Prostate gland (tissue), 2 donors: ENCODE results near the gene CAPSL. TPM values are rescaled to one million over a fixed set of nuclear protein-coding genes. Genes with fewer than 3 reads are reported as not detected.

ENCODE experiments used
- DNase-seq: peaks from one replicate; pipeline ENCODE4 v3.0.0-alpha.2; 2019; ENCODE audit warnings: low spot score
- H3K27ac ChIP-seq, 2 donors: fragments of 200-600 bp; sonication (generic); 2 replicates each; pipeline ENCODE4 v1.5.1; 2017 to 2019
- H3K27me3 ChIP-seq: fragments of 200-600 bp; sonication (generic); replicated peaks from 2 replicates; pipeline ENCODE4 v1.5.1; 2019; ENCODE audit not compliant: insufficient read depth
- H3K36me3 ChIP-seq, 2 donors: fragments of 200-600 bp; sonication (generic); 1 replicate in 1 of 2; 2 replicates in 1 of 2; pipeline versions ENCODE4 v1.5.1 to v1.8.1; 2017 to 2019
- H3K4me1 ChIP-seq: fragments of 200-600 bp; sonication (generic); replicated peaks from 2 replicates; pipeline ENCODE4 v1.5.1; 2019
- H3K4me3 ChIP-seq, 2 donors: fragments of 200-600 bp; sonication (generic); 2 replicates each; pipeline ENCODE4 v1.5.1; 2017 to 2019
- H3K9me3 ChIP-seq: fragments of 200-600 bp; sonication (generic); 2 replicates; pipeline ENCODE4 v1.5.1; 2017
- CTCF ChIP-seq, 4 experiments: fragments of 200-600 bp in 2 of 4; fragments of 450-650 bp in 2 of 4; sonication (generic) in 2 of 4; IDR thresholded peaks; 1 replicate in 3 of 4; 2 replicates in 1 of 4; pipeline ENCODE4 v1.5.1; 2016 to 2019; ENCODE audit warnings: antibody characterized with exemption in 4 of 4, mild to moderate bottlenecking in 2 of 4, moderate library complexity in 2 of 4
- POLR2A ChIP-seq: fragments of 450-650 bp; IDR thresholded peaks from one replicate; pipeline ENCODE4 v1.6.1; 2016; ENCODE audit warnings: antibody characterized with exemption, mild to moderate bottlenecking
- POLR2AphosphoS5 ChIP-seq: sonication (generic); formaldehyde crosslinking; IDR thresholded peaks from one replicate; pipeline ENCODE4 v1.6.1; 2017; ENCODE audit warnings: antibody characterized with exemption
- WGBS: methylation state at CpG from one replicate; pipeline ENCODE4 v1.1.5; 2018; 5-methylcytosine and 5-hydroxymethylcytosine counted together
- intact Hi-C: fragments of 100-400 bp; cut with DNase I; formaldehyde crosslinking; loops from one replicate; pipeline ENCODE4 v1.14.2; 2022
- total RNA-seq, 2 donors: library from RNA; depleted of rRNA; stranded (reverse); fragments of >200 nt; gene quantifications; one replicate each; pipeline ENCODE4 v1.1.0, GENCODE V29; 2016

CAPSL gene
- total RNA-seq, 2 donors from 2014 or later = not detected

- intact Hi-C loops = no loop called here
- TF ChIP-seq POLR2AphosphoS5 (no peak), CTCF (IDR thresholded peaks at IDR 0.05) (no peak), POLR2A (no peak)
- Histone ChIP-seq H3K27ac (no peak overlapping the region), H3K27me3 (no peaks in the 10 kb centered on the region), H3K36me3 (no peaks in the 10 kb centered on the region), H3K4me1 (no peaks in the 10 kb centered on the region), H3K9me3 (no peaks in the 10 kb centered on the region), H3K4me3 (no peak overlapping the region)
- WGBS = 77% methylated on average over 5 of the region's 5 CpGs
- no peak for DNase-seq
Measured at GRCh38 chr5:35971878-35972210, 33.4 kb upstream of the CAPSL start.

GRCh38 chr5:35971186-35971877 lies 32.9 kb upstream of the CAPSL start:
- intact Hi-C loops = no loop called here
- H3K9me3 ChIP-seq = no peaks in the 10 kb centered on the region
- no peak overlapping the region for H3K4me3 ChIP-seq
- WGBS = 87% methylated on average over 4 of the region's 4 CpGs
- H3K36me3 ChIP-seq = no peaks in the 10 kb centered on the region
- no peak overlapping the region for H3K27ac ChIP-seq
- no peak for DNase-seq
- H3K4me1 ChIP-seq = no peaks in the 10 kb centered on the region
- no peaks in the 10 kb centered on the region for H3K27me3 ChIP-seq
- no peak for TF ChIP-seq POLR2A
- TF ChIP-seq CTCF (IDR thresholded peaks at IDR 0.05) = no peak
- no peak for TF ChIP-seq POLR2AphosphoS5

GRCh38 chr5:35963381-35963843 lies 25.0 kb upstream of the CAPSL start:
- TF ChIP-seq POLR2A (no peak), CTCF (IDR thresholded peaks at IDR 0.05) (peak in 2 of 4 experiments; percentile 29 to 42)
- H3K9me3 ChIP-seq = no peaks in the 10 kb centered on the region
- no peak overlapping the region for H3K27ac ChIP-seq
- no peaks in the 10 kb centered on the region for H3K36me3 ChIP-seq
- H3K4me1 ChIP-seq = no peaks in the 10 kb centered on the region
- WGBS = 61% methylated on average over 8 of the region's 8 CpGs
- no peak overlapping the region for H3K4me3 ChIP-seq
- DNase-seq = no peak
- intact Hi-C loops = no loop called here
- H3K27me3 ChIP-seq = no peaks in the 10 kb centered on the region

- WGBS = 78% methylated on average over 7 of the region's 7 CpGs
Measured at GRCh38 chr5:35960328-35960727, 21.9 kb upstream of the CAPSL start.

More at GRCh38 chr5:35960328-35960727, 21.9 kb upstream of the CAPSL start:
- no peaks in the 10 kb centered on the region for H3K4me1 ChIP-seq
- H3K9me3 ChIP-seq = no peaks in the 10 kb centered on the region
- intact Hi-C loops = no loop called here
- no peak overlapping the region for H3K4me3 ChIP-seq
- no peaks in the 10 kb centered on the region for H3K27me3 ChIP-seq
- no peak for TF ChIP-seq CTCF (IDR thresholded peaks at IDR 0.05)
- no peak for TF ChIP-seq POLR2A
- no peak for TF ChIP-seq POLR2AphosphoS5
- no peak overlapping the region for H3K27ac ChIP-seq
- H3K36me3 ChIP-seq = no peaks in the 10 kb centered on the region
- DNase-seq = no peak
